Measurements from ENCODE around the gene ARHGAP25.

Gene ARHGAP25

GRCh38 chr2:68839260-68839833 lies 104.7 kb downstream of the ARHGAP25 start:
- H3K4me3 ChIP-seq (ENCODE audit: low read length), result no peak overlapping the region

GRCh38 chr2:68845043-68845442 lies 110.4 kb downstream of the ARHGAP25 start:
- no peak overlapping the region for H3K4me3 ChIP-seq (ENCODE audit: low read length)
- no peak for TF ChIP-seq ZNF274 (IDR thresholded peaks at IDR 0.05; ENCODE audit: low read depth, low read length)

More at GRCh38 chr2:68839260-68839833, 104.7 kb downstream of the ARHGAP25 start:
- no peak for TF ChIP-seq ZNF274 (IDR thresholded peaks at IDR 0.05; ENCODE audit: low read depth, low read length)

- no peak for TF ChIP-seq ZNF274 (IDR thresholded peaks at IDR 0.05; ENCODE audit: low read depth, low read length)
- no peak overlapping the region for H3K4me3 ChIP-seq (ENCODE audit: low read length)
Measured at GRCh38 chr2:68846091-68846490, 111.5 kb downstream of the ARHGAP25 start.

GRCh38 chr2:68847751-68848150 lies 113.1 kb downstream of the ARHGAP25 start:
- H3K4me3 ChIP-seq (ENCODE audit: low read length), result no peak overlapping the region
- no peak for TF ChIP-seq ZNF274 (IDR thresholded peaks at IDR 0.05; ENCODE audit: low read depth, low read length)

GRCh38 chr2:68849579-68850030 lies 115.0 kb downstream of the ARHGAP25 start:
- no peak overlapping the region for H3K4me3 ChIP-seq (ENCODE audit: low read length)
- no peak for TF ChIP-seq ZNF274 (IDR thresholded peaks at IDR 0.05; ENCODE audit: low read depth, low read length)

DNA sequence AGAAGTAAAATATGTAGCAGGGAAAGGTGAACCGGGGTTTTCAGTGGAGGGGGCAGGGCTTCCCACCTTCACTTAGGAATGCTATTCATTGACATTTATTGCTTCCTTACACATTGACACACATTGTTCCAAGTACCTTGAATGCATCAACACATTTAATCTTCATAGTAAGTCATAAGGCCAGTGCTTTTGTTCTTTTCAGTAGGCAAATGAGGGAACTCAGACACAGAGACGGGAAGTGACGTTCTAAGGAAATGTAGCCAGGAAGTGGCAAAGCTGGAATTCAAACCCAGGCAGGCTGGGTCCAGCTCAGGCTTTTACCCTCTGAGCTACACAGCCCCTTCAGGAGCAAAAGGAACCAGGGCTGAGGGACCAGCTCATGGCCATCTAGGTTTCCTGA lies 115.9 kb downstream of the ARHGAP25 start:
- no peak overlapping the region for H3K4me3 ChIP-seq (ENCODE audit: low read length)
- TF ChIP-seq ZNF274 (IDR thresholded peaks at IDR 0.05; ENCODE audit: low read depth, low read length), result no peak

DNA sequence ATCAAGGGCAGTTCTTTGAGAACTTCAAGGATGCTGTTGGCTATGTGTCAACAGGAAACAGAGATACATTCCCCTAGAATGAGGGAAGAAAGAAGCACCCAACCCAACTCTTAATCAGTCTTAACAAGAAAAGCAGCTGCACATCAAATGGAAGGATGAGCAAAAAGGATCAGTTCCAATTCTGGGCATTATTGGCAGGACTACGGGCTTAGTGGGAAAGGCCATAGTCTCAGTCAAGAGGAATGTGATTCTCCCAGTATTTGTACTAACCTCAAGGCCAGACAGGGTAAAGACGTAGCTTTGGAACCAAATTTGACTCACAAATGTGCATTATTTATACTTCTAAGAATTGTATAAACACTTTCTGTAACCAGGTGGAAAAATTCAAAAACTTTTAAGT lies 118.4 kb downstream of the ARHGAP25 start:
- no peak overlapping the region for H3K4me3 ChIP-seq (ENCODE audit: low read length)
- no peak for TF ChIP-seq ZNF274 (IDR thresholded peaks at IDR 0.05; ENCODE audit: low read depth, low read length)

GRCh38 chr2:68853915-68854314 lies 119.3 kb downstream of the ARHGAP25 start:
- no peak overlapping the region for H3K4me3 ChIP-seq (ENCODE audit: low read length)
- no peak for TF ChIP-seq ZNF274 (IDR thresholded peaks at IDR 0.05; ENCODE audit: low read depth, low read length)

- no peak overlapping the region for H3K4me3 ChIP-seq (ENCODE audit: low read length)
- no peak for TF ChIP-seq ZNF274 (IDR thresholded peaks at IDR 0.05; ENCODE audit: low read depth, low read length)
Measured at GRCh38 chr2:68854476-68854875, 119.9 kb downstream of the ARHGAP25 start.

- TF ChIP-seq ZNF274 (IDR thresholded peaks at IDR 0.05; ENCODE audit: low read depth, low read length), result no peak
- H3K4me3 ChIP-seq (ENCODE audit: low read length), result no peak overlapping the region
Measured at GRCh38 chr2:68855550-68855949, 120.9 kb downstream of the ARHGAP25 start.

DNA sequence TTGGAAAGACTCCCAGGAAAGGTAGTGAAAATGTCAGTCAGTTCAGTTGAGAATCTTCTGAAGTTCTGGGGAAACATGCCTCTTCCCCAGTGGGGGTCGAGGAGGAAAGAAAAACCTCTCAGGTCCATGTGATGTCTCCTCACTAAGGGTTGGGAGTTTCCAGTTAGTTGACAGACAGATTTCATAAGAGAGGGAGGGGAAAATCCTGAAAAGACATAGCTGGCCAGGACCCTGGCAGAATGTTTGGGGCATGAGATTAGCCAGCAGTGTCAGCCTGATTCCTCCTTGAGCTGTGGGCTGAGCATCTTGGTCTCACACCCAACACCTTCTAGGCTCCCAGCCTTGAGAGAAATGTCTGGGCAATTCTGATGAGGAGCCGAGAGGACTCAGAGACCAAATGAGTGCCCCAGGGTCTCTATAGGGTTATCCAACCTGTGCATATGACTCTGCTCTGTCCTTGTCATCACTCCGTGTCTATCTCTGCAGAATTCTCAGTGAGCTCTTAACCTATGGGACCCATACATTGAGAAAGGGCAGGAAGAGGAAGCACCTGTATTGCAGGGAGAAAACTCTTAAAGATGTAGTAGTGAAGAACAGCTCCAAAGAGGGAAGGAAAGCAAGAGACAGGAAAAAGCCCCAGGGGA lies 122.7 kb downstream of the ARHGAP25 start:
- no peak for TF ChIP-seq ZNF274 (IDR thresholded peaks at IDR 0.05; ENCODE audit: low read depth, low read length)
- H3K4me3 ChIP-seq (ENCODE audit: low read length), result no peak overlapping the region

DNA sequence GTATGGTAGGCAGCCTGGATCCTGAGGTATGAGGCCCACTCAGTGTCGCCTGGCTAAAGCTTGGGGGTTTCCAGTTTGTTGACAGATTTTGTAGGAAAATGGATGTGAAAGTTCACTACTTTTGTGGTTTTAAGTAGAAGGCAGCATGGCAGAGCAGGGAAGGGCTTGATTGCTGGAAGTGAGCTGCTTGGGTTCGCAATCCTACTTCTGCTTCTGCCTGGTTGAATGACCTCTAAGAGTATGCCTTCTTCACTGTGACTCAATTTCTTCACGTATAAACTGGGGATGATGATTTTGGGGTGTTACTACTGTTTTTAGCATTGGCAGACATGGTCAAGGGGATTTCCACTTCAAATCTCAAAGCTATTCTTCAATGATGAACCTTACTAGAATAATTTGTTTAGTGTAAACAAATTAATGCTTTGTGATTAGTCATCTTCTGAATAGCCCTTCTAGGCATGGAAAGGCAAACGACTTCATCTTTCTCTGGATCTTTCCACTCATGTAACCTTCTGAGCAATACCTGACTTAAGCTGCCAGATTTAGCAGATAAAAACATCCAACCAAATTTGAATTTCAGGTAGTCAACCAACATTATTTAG lies 123.3 kb downstream of the ARHGAP25 start:
- TF ChIP-seq ZNF274 (IDR thresholded peaks at IDR 0.05; ENCODE audit: low read depth, low read length), result no peak
- H3K4me3 ChIP-seq (ENCODE audit: low read length), result no peak overlapping the region

DNA sequence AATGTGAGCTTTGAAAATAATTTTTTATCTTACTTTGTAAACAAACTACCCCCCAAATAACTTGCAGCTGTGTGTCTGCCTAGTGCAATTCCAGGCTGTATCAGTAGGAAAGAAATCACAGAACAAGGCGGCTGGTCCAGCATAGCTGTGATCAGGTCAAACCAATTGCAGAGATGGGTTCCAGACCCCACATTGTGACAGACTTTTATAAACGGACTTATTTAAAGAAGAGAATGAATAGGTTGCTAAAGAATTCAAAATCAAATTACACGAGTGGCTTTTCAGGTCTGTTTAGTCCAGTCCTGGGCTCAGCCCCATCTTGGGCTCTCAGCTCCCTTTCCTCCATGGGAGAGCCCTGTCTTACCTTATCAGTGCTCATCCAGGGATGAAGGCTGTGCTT lies 125.5 kb downstream of the ARHGAP25 start:
- TF ChIP-seq ZNF274 (IDR thresholded peaks at IDR 0.05; ENCODE audit: low read depth, low read length), result no peak
- H3K4me3 ChIP-seq (ENCODE audit: low read length), result no peak overlapping the region

DNA sequence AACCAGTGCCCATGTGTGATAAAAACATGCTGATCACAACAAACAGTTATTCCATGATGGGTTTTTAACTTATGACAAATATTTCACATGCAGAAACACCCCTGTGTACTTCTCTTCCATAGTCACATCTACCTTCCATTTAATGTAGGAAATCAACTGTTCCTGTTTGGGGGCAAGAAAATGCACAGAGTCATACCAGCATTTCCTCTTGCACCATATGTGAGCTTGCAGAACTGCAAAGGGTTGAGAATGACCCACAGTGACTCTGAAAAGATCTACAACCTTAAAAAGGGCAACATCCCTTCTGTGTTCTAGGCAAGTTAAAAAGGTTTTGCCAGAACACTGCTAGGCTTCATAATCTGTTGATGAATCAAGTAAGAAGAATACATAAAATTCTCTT lies 126.7 kb downstream of the ARHGAP25 start:
- no peak overlapping the region for H3K4me3 ChIP-seq (ENCODE audit: low read length)
- TF ChIP-seq ZNF274 (IDR thresholded peaks at IDR 0.05; ENCODE audit: low read depth, low read length), result no peak

- no peak for TF ChIP-seq ZNF274 (IDR thresholded peaks at IDR 0.05; ENCODE audit: low read depth, low read length)
- H3K4me3 ChIP-seq (ENCODE audit: low read length), result no peak overlapping the region
Measured at GRCh38 chr2:68862889-68863288, 128.3 kb downstream of the ARHGAP25 start.

Data from GM08714 (cell line).